Stimulated activated CD8-positive, alpha-beta memory T cell treated with anti-CD3 and anti-CD28 coated beads, Interleukin-12 subunit alpha, Interleukin-12 subunit beta, amount 100 ng/mL, for 24 hours (primary cell): ENCODE data around the gene CD79B.
"Not testable (repeated sequence)": the region's sequence is repeated elsewhere in the genome, so short reads cannot be mapped to it uniquely, and the experiment has no call there.

ENCODE experiments used
- DNase-seq: peaks from one replicate; pipeline ENCODE4 v3.0.0-alpha.2; 2020; ENCODE audit errors: extremely low read depth

The CD79B gene

DNA sequence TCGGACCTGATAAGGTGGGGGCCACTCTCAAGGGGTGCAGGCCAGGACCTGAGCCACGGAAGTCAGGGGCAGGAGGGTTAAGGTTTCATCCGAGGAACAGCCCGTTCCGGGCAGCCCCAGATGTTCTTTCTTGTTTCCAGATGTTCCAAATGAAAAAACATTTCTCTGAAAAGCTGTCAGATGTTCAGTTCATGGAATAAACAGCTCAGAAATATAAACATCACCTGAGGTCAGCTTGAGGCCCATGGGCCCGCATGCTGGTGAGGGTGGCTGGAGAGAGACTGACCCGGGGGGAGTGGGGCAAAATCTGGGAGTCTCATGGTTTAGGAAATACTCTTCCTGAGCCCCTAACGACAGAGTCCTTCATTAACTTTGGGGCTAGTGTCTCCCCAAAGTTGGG is 1.5 kb upstream of the CD79B start:
- DNase-seq, result no peak

DNA sequence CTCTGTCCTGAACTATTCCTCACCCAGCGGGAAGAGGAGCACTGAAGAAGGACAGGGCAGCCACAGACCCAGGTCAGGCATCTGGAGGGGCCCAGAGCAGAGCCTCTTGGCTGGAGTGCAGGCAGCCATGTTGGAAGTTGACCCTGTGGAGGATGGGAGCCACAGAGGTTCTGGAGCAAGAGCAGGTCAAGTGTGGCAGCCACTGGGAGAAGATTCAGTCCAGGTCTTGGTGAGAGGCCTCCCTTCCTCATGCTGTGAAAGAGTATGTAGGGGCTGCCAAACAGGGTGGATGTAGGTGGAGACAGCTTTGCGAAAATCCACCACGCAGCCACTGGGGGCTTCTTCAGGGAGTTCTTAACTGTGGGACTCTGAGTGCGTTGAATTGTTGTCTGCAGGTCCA is 590 bp upstream of the CD79B start:
- no peak for DNase-seq

GRCh38 chr17:63930951-63931575 is 1.1 kb downstream of the CD79B start:
- DNase-seq, result no peak

DNA sequence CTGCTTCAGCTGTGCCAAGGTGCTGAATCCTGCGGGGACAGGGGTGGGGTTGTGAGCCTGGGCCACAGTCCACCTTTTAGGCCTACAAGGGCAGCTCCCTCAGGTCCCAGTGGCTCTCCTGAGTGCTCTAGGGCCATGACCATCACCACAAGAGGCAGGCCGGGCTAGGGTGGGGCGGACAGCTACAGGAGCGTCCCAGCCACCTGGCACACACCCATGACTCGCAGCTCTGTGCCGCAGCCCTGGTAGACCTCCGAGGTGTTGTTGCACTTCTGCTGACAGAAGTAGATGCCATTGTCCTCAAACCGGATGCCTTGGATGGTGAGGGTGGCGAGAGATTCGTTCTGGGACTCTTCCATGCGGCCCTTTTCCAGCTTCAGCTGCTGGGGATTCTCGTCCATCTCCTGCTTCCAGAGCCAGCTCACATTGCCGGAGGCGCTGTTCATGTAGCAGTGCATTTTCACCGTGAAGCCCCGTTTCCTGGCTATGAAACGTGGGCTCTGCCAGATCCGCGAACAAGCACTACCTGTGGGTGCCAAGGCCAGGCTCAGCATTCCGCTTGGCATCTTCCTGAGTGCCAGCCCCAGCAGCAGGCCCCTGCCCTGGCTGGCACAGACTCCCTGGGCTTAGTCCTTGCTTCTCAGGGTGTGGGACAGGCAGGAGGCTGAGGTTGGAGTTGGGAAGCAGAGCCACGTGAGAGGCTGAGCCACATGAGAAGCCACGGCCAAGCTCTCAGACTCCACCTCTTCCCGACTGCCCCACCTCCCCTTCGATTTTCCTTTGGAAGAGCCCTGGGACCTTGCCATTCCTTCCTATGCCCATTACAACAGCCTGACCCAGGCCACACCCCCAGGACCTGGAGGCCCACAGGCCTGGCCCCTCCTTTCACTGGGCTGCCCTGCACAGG is 2.0 kb downstream of the CD79B start:
- no peak for DNase-seq

GRCh38 chr17:63928966-63929695 is 3.0 kb downstream of the CD79B start:
- DNase-seq, result no peak

DNA sequence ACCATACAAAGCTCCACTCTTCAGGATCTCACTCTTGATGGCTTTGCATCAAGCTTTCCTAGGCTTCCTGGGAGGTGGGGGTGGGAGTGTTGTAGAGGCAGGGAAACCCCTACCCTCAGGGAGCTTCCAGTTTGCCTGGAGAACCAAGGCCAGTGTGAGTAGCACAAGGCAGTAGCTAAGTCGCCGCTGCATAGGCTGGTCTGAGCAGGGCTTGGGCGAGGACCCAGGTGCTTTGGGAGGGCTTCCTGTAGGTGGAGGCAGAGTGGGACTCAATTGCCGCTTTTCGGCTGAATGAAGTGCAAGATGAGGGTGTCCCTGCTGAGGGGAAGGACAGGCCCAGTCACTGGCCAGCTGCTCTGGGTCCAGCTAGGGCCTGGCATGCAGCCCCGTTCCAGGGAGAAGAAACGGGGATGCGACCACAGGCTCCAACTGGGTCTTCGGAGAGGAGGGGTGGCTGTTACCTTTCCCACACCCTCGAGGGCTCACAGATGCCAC is 3.9 kb downstream of the CD79B start:
- no peak for DNase-seq

- no peak for DNase-seq
Measured at GRCh38 chr17:63927464-63928171, 4.5 kb downstream of the CD79B start.

GRCh38 chr17:63926164-63926563 is 6.0 kb downstream of the CD79B start:
- DNase-seq, result no peak

DNA sequence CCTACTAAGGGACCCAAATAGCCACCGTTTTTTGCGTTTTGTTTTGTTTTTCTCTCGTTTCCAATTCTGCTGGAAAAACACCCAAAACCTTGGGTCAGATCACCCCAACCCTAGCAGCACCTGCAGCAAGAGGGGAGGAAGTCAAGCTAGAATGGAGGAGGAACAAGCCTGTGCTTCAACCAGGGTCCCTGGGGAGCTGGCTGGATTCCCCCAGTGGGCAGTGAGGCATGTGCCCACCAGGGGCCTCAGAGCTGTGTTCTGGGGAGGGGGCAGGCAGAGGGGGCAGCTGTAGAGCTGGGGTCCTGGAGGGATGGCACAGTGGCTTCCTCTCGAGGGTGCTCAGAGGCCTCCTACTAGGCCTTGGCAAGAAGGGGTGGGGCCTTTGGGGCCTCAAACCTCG is 6.5 kb downstream of the CD79B start:
- no peak for DNase-seq

- DNase-seq, result not testable (repeated sequence)
Measured at GRCh38 chr17:63922402-63922801, 9.7 kb downstream of the CD79B start.

GRCh38 chr17:63920779-63921178 is 11.4 kb downstream of the CD79B start:
- DNase-seq, result not testable (repeated sequence)

GRCh38 chr17:63920050-63920449 is 12.1 kb downstream of the CD79B start:
- DNase-seq, result not testable (repeated sequence)

DNA sequence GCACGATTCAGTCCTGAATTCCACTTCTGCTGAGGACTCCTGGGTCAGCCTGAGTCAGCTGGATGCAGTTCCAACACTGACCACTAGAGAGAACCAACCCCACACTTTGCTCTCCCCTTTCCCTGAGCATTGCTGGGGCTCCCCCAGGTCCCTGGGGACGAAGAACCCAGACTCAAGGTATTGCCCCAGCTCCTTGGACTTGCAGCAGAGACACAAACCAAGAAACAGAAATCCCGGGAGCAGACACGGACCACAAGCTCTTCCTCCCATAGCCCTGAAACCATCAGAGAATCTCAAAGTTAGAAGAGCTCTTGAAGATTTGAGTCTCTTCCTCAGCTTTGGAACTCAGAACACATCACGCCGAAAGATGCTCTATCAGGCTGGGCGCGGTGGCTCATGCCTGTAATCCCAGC is 12.8 kb downstream of the CD79B start:
- no peak for DNase-seq

DNA sequence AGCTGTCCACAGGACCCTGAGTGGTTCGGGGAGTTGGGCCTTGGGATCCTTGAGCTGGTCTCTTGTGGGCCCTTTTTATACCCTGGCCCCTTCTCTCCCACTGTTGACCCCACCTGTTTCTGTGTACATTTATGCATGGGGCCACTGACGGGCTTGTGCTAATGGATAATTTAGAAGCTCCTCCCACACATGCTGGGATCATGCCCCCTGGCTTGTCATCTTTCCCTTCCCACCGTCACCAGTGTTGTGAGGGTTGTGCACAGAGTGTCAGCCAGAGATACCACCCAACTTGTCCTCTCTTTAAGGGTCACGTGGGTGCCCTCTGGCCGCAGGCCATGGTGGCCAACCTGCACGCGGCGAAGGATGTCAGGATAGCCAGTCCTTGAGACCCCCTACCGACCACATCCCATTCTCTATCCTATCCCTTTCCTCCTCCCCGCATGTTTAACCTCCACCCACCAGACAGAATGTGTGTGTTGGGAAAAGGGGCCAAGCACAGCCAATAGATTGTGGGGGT is 13.3 kb downstream of the CD79B start, which contains the start of gene GH1:
GH1 (minus strand) TSS at position 51 of the 517 bp plus-strand sequence. CDS start 63 bp downstream, outside the sequence.
- not testable (repeated sequence) for DNase-seq

DNA sequence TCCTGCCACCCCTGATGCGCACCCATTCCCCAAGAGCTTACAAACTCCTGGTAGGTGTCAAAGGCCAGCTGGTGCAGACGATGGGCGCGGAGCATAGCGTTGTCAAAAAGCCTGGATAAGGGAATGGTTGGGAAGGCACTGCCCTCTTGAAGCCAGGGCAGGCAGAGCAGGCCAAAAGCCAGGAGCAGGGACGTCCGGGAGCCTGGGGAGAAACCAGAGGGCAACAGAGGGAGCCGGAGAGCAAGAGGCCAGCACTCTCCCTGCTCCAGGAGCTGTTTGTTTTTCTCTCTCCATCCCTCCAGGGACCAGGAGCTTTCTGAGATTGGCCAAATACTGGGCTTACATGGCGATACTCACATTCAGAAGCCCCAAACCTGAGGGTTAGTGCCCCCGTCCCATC is 13.8 kb downstream of the CD79B start:
- DNase-seq, result no peak

DNA sequence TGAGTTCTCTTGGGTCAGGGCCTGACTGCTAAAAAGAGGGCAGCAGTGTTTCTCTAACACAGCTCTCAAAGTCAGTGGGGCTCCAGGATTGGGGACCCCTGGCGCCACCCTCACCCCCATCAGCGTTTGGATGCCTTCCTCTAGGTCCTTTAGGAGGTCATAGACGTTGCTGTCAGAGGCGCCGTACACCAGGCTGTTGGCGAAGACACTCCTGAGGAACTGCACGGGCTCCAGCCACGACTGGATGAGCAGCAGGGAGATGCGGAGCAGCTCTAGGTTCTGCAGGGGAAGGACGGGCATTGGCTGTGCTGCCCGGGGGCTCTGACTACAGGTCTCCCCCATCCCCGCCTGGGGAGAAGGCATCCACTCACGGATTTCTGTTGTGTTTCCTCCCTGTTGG is 14.5 kb downstream of the CD79B start:
- no peak for DNase-seq

GRCh38 chr17:63917206-63917605 is 14.9 kb downstream of the CD79B start:
- DNase-seq, result not testable (repeated sequence)

GRCh38 chr17:63916566-63917185 is 15.5 kb downstream of the CD79B start:
- no peak for DNase-seq

DNA sequence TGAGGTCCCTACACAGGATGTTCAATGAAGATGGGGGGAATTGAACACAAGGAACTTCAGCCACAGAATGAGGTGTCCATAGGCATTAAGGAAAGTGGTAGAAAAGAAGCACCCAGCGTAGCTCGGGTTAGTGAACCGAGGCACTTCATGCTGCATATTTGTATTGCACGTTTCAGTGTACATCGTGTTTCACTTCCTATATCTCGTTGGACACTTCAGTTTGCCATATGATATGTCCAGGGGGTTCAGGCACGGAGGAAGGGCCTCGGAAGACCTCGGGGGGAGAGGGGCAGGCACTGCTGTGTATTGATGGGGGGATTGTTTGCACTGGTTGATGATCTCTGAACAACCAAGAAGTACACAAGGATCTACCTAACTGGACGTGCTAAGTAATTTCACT is 16.4 kb downstream of the CD79B start:
- DNase-seq, result not testable (repeated sequence)

DNA sequence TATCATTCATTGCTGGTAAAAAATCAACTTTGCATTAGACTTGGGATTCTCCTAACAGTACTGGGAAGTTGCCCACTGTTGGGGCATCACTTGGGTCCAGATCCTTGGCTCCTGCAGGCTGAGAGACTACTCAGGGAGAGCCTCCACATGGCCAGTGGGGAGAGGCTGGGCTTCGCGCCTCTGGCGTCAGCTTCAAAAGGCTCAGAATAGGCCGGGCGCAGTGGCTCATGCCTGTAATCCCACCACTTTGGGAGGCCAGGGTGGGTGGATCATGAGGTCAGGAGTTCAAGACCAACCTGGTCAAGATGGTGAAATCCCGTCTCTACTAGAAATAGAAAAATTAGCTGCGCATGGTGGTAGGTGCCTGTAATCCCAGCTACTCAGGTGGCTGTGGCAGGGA is 17.7 kb downstream of the CD79B start:
- DNase-seq, result no peak

GRCh38 chr17:63911657-63912100 is 20.5 kb downstream of the CD79B start:
- no peak for DNase-seq
